ENCODE data around the gene SPEM1. TPM values are rescaled to one million over a fixed set of nuclear protein-coding genes. Genes with fewer than 3 reads are reported as not detected.

Gene SPEM1, protein sequence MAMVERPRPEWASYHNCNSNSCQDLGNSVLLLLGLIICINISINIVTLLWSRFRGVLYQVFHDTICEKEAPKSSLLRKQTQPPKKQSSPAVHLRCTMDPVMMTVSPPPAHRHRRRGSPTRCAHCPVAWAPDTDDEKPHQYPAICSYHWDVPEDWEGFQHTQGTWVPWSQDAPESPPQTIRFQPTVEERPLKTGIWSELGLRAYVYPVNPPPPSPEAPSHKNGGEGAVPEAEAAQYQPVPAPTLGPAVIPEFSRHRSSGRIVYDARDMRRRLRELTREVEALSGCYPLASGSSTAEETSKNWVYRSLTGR
- total RNA-seq: not detected

DNA sequence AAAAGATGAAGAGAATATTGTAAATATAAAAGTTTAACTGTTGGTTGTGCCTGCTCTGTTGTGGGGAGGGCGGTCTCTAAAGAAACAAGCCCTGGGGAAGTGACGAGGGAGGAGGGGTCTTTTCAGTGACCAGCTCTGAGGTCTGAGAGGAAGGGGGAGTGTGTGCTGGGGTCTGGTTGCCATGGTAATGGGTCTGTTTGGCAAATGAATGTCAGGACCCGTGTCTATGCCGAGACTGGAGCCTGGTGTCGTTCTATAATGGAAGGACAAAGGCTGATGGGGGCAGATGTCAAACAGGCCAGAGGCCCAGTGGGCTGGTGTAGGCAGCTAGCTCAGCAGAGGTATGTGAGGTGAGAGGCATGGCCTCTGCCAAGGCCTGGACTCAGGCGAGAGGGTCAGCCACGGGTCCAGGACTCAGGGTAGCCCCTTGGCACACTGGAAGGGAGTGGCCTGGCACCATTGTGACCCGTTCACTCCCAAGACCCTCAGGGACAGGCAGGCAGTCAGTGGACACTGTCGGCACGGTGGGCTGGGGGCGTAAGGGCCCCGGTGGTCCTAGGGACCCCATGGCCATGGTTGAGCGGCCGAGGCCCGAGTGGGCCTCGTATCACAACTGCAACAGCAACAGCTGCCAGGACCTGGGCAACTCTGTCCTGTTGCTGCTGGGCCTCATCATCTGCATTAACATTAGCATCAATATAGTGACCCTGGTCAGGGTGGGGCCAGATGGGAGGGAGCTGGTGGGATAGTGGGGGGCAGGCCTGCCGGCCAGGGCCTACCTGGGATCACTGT lies at the start of gene SPEM1:
SPEM1 (plus strand) TSS at position 506 of the 792 bp plus-strand sequence; CDS start at position 567, 61 bp downstream.
- WGBS, 2 donors: 68 to 71% methylated on average over 5 to 13 of the region's 17 CpGs
- DNase-seq (no peak), ATAC-seq (no peak)
- Histone ChIP-seq H3K36me3 (replicated peaks in 1 of 2; ENCODE audit: insufficient read depth in 1 of 2, low read depth in 2 of 2) (no peaks in the 10 kb centered on the region), H3K4me3 (no peak within 1 kb of the TSS), H3K9me3 (no peaks in the 10 kb centered on the region), H3K27ac (no peak within 1 kb of the TSS), H3K27me3 (no peaks in the 10 kb centered on the region), H3K4me1 (no peaks in the 10 kb centered on the region)
- intact Hi-C loops (cut with DNase I): no loop called here
- TF ChIP-seq POLR2A (IDR thresholded peaks at IDR 0.05) (no peak), CTCF (IDR thresholded peaks at IDR 0.05) (no peak)

DNA sequence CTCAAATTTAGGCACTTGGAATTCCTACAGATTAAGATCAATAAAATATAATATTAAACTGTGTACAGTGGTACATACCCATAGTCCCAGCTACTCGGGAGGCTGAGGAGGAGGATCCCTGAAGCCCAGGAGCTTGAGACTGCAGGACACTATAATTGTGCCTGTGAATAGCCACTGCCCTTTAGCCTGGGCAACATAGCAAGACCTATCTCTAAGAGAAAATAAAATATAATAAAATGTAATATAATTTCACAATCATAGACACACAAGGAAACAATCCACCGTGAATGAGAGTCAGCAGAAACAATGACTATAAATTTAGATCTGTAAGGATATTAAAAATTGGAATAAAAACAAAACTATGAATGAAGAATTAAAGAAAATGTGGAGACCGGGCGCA lies 49.3 kb upstream of the SPEM1 start:
- WGBS, 2 donors: 62 to 71% methylated on average over 4 of the region's 4 CpGs
- no peaks in the 10 kb centered on the region for H3K4me1 ChIP-seq
- ATAC-seq (no peak), DNase-seq (no peak)
- no peak overlapping the region for H3K27ac ChIP-seq
- H3K36me3 ChIP-seq (replicated peaks in 1 of 2; ENCODE audit: insufficient read depth in 1 of 2, low read depth in 2 of 2): no peaks in the 10 kb centered on the region
- no peak overlapping the region for H3K4me3 ChIP-seq
- intact Hi-C loops (cut with DNase I): no loop called here
- no peaks in the 10 kb centered on the region for H3K27me3 ChIP-seq
- H3K9me3 ChIP-seq: no peaks in the 10 kb centered on the region
- TF ChIP-seq CTCF (IDR thresholded peaks at IDR 0.05) (no peak), POLR2A (IDR thresholded peaks at IDR 0.05) (no peak)

GRCh38 chr17:7374353-7374752 lies 45.8 kb upstream of the SPEM1 start:
- Histone ChIP-seq H3K4me3 (no peak overlapping the region), H3K27me3 (no peaks in the 10 kb centered on the region), H3K27ac (no peak overlapping the region), H3K36me3 (replicated peaks in 1 of 2; ENCODE audit: insufficient read depth in 1 of 2, low read depth in 2 of 2) (no peaks in the 10 kb centered on the region), H3K9me3 (no peaks in the 10 kb centered on the region), H3K4me1 (no peaks in the 10 kb centered on the region)
- no peak for TF ChIP-seq CTCF (IDR thresholded peaks at IDR 0.05)
- no peak for TF ChIP-seq POLR2A (IDR thresholded peaks at IDR 0.05)
- intact Hi-C loops (cut with DNase I): no loop called here
- WGBS, 2 donors: 66 to 90% methylated on average over 2 of the region's 2 CpGs
- DNase-seq (no peak), ATAC-seq (no peak)

- Histone ChIP-seq H3K27me3 (no peaks in the 10 kb centered on the region), H3K9me3 (no peaks in the 10 kb centered on the region), H3K4me3 (no peak overlapping the region), H3K27ac (no peak overlapping the region), H3K4me1 (peaks cover 24% of the 10 kb centered on the region), H3K36me3 (replicated peaks in 1 of 2; ENCODE audit: insufficient read depth in 1 of 2, low read depth in 2 of 2) (no peaks in the 10 kb centered on the region)
- intact Hi-C loops (cut with DNase I): no loop called here
- ATAC-seq (no peak), DNase-seq (no peak)
- WGBS, 2 donors: 95 to 98% methylated on average over 3 of the region's 3 CpGs
- TF ChIP-seq CTCF (IDR thresholded peaks at IDR 0.05) (no peak), POLR2A (IDR thresholded peaks at IDR 0.05) (no peak)
These were observed 41.0 kb upstream of the SPEM1 start for GRCh38 chr17:7379134-7379533.

Data from body of pancreas (tissue), 4 donors.